HT1080 (cell line): ENCODE measurements around the gene MUC16. TPM values are rescaled to one million over a fixed set of nuclear protein-coding genes. Genes with fewer than 3 reads are reported as not detected.

ENCODE experiments used
- DNase-seq: peaks from one replicate; pipeline ENCODE4 v3.0.0-alpha.2; 2015; ENCODE audit warnings: low read depth
- total RNA-seq: library from RNA; depleted of rRNA; stranded (reverse); fragments of >200 nt; shearing (Covaris generic); gene quantifications from 2 replicates; pipeline ENCODE4 v1.2.3, GENCODE V29; 2014; rRNA removed

The MUC16 gene
- total RNA-seq, 1 experiment from 2014 or later: not detected

GRCh38 chr19:9010693-9011092, 484 bp upstream of the MUC16 start:
- DNase-seq: no peak

GRCh38 chr19:9009431-9009830, 778 bp downstream of the MUC16 start:
- no peak for DNase-seq

DNA sequence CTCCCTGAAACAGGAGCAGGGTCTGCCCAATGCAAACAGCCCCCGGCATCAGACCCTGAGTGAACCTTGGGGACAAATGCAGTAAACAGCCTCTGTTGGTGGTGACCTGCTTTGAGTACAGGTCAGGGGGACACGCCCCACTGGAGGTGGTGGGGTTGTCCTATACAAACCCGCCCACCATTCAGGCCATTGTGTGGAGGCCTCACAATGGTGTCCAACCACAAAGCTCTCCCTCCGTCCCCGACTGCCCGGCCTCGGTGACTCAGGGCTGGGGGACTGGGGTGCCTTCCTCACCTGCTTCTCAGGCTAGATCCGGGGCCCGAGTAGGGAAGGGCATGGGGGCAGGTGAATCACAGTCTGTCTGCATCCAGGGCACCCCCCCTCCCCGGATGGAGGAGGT, 1.5 kb downstream of the MUC16 start:
- no peak for DNase-seq

GRCh38 chr19:9000933-9001332, 9.3 kb downstream of the MUC16 start:
- DNase-seq: no peak

- no peak for DNase-seq
Observed at GRCh38 chr19:8988204-8988603, 22.0 kb downstream of the MUC16 start.

- DNase-seq: no peak
Observed at GRCh38 chr19:8986296-8986695, 23.9 kb downstream of the MUC16 start.

DNA sequence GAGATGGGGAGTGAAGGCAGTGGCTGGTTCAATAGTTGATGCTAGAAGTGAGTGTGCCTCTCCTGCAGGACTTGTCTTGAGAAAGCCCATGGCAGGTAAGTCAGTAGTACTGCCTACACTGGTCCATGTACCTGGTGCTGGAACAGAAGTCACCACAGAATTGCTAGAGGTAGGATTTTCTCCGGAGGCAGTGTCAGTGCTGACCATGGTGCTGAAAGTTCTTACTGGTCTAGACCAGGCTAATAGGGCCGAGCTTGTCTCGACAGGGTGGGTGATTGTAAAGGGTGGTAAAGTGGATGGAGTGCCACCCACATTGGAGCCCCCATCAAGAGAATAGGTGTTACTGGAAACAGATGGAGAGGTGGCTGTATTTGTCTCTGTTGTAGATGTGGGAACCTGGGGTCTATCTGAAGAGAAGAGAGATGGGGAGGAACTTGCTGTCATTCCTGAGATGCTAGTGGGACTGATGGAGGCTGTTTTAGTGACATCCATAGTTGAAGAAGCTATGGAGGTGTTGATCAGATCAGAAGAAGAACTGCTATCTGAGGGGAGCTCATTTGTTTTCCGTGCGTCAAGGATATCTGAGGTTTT, 36.6 kb downstream of the MUC16 start:
- no peak for DNase-seq

- no peak for DNase-seq
Observed at GRCh38 chr19:8965887-8966286, 44.3 kb downstream of the MUC16 start.

Other genes with a start within 250 kb of the MUC16 start
- 0.11 and 0.13 TPM in 2 replicates for gene ZNF558, start 178.1 kb downstream of the MUC16 start, total RNA-seq
- not detected in 2 replicates for gene MBD3L1, start 178.0 kb downstream of the MUC16 start, total RNA-seq
- not detected in 2 replicates for gene OR1M1, start 76.7 kb upstream of the MUC16 start, total RNA-seq
- not detected in 2 replicates for gene OR7G2, start 97.1 kb upstream of the MUC16 start, total RNA-seq
- gene OR7G1, start 105.4 kb upstream of the MUC16 start, total RNA-seq: not detected in 2 replicates
- not detected in 2 replicates for gene OR7G3, start 116.5 kb upstream of the MUC16 start, total RNA-seq
- 21.4 TPM in 2 replicates for gene ZNF317, start 130.0 kb upstream of the MUC16 start, total RNA-seq
- gene OR7D2, start 168.6 kb upstream of the MUC16 start, total RNA-seq: not detected in 2 replicates
- gene OR7D4, start 209.2 kb upstream of the MUC16 start, total RNA-seq: not detected in 2 replicates
- gene OR7E24, start 240.5 kb upstream of the MUC16 start, total RNA-seq: not detected in 2 replicates